Activated CD4-positive, alpha-beta T cell treated with anti-CD3 and anti-CD28 coated beads for 48 hours (primary cell): Measurements from ENCODE around the gene TLK1.
"Not testable (repeated sequence)": the region's sequence is repeated elsewhere in the genome, so short reads cannot be mapped to it uniquely, and the experiment has no call there.

Source experiments
- DNase-seq: peaks from one replicate; pipeline ENCODE4 v3.0.0-alpha.2; 2020

Gene TLK1

DNA sequence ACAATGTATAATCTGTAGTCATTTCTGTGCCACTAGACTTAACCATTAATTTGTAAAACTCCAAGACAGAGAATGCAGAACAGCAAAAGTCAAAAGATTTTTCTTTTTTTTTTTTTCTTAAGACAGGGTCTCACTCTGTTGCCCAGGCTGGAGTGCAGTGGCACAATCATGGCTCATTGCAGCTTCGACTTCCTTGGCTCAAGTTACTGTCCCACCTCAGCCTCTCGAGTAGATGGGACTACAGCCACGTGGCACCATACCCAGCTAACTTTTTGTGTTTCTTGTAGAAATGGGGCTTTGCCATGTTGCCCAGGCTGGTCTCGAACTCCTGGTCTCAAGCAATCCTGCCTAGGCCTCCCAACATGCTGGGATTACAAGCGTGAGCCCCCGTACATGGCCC is 80.1 kb downstream of the TLK1 start:
- DNase-seq = no peak

DNA sequence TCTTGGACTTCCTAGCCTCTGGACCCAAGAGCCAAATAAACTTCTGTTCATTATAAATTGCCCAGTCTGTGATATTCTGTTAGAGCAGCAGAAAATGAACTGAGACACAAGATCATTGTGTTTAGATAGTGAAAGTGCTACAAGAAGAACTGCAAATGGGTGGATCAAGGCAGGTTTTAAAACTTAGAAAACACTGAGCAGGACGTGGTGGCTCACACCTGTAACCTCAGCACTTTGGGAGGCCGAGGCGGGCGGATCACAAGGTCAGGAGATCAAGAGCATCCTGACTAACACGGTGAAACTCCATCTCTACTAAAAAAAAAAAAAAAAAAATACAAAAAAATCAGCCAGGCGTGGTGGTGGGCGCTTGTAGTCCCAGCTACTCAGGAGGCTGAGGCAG is 84.3 kb downstream of the TLK1 start:
- not testable (repeated sequence) for DNase-seq

DNA sequence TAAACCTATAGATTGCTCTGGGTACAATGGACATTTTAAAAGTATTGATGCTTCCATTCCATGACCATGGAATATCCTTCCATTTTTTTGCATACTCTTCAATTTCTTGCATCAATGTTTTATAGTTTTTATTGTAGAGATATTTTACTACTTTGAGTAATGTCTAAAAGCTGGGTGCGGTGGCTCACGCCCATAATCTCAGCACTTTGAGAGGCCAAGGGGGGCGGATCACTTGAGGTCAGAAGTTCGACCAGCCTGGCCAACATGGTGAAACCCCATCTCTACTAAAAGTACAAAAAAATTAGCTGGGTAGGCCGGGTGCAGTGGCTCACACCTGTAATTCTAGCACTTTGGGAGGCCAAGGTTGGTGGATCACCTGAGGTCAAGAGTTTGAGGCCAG is 88.5 kb downstream of the TLK1 start:
- DNase-seq = no peak

DNA sequence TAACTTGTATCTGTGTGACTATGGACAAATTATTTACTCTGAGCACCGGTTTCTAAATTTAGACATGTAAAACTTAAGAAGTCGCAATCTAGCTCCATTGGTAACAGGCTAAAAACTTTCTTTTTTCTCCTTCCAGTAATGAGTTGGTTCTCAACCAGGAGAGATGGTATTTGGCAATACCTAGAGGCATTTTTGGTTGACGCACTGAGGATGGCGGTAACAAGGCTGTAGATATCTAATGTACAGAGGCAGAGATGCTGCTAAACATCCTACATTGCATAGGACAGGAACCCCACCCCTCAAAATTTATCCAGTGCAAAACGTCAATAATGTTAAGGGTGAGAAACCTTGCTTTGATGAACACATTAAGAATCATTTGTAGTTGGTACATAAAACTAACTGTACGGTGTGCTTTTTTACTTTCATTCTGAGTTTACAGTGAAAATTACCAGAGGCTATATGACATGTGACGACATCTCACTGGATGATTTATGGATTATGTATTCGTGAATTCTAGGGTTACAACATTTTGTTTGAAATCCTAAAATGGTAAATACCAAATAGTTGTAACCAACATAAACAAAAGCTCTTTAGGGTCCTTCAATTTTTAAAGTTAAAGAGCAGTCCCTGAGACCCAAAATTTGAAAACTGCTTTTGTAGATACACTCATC is 91.3 kb downstream of the TLK1 start:
- DNase-seq = no peak

DNA sequence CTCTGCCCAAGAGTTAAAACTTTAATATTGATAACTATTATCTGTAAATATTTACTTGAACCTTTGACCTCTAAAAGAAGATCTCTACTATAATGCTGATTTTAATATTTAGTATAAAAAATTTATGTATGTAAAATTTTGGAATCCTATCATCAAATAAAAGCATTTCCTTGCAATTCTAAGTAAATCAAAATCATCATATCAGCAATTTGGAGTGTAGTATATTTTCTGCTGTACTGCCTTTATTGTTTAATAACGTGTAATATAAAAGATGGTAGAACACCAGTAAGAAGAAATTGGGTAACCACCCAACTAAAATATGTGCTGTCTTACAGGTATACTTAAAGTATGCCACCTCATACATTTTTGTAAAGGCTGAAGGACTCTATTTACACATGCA is 94.6 kb downstream of the TLK1 start:
- no peak for DNase-seq

DNA sequence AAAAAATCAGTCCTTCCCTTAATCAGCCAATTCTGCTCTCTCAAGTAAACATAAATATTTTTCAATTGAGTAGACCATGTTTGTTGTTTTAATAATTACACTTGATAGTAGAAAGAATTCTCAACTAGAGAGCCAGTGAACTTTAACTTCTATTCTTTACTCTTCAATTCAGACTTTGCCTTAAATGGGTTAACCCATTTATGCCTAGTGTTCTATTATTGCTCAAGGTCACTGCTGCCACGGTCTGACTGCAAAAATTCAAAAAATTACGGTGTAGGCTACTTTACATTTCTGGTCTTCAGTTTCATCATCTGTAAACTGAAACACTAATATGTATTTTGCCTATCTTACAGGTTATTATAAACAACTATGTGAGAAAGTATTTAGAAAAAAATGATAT is 103.1 kb downstream of the TLK1 start:
- DNase-seq = no peak

DNA sequence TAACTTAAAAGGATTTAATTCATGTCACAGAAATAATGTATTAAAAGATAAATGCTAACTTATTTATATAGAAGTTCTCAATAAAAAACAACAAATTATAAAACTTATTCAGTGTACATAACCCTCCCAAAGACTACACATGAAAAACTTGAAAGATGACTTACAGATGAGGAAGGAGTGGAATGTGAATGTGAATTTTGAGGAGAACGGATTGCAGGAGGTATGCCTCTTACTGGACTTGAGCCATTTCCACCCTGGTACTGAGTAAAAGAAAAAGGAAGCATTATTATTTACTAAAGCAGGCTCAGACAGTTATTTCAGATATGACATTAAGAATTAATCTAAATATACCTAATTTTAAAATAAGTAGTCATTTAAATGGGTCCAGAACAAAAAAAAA is 104.4 kb downstream of the TLK1 start:
- DNase-seq = no peak

DNA sequence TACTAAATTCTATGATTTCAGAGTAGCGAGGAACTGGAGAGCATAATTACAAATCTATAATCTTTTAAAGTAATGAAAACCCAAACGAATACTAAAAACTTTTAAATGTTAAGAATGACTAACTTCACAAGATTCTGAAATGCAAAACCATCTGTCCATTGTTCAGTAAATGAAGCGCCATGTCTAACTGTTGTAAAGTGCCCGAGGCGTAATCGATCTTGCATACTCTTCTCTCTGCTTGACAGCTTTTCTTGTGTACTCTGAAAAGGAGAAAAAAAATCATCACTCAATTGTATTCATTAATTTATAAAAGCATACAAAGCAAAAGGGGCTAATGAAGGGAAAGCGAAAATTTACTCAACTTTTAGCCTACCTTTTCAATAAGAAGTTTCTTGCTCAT is 111.0 kb downstream of the TLK1 start:
- DNase-seq = no peak

DNA sequence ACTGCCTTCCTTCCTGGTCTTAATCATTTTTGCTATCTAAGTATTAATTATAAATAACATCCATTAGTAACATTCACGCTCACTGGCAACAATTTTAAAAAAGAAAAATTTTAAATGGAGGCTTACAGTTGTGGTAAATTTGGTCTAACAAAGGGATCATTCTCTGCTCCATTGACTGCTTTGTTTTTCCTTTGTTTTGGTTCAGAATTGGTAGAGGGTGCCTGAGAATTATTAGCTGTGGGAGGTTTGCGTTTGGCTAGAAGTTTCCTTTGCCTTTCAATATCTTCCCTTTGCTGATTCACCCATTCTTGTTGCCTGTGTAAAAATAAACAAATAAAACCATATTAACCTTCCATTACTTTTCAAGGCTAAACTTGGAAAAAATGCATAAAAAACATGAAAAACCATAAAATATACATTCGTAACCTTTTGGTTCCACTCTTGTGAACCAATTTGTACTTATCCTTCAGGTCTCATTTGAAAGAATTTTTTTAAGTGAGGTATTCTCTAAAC is 114.6 kb downstream of the TLK1 start:
- DNase-seq = no peak

DNA sequence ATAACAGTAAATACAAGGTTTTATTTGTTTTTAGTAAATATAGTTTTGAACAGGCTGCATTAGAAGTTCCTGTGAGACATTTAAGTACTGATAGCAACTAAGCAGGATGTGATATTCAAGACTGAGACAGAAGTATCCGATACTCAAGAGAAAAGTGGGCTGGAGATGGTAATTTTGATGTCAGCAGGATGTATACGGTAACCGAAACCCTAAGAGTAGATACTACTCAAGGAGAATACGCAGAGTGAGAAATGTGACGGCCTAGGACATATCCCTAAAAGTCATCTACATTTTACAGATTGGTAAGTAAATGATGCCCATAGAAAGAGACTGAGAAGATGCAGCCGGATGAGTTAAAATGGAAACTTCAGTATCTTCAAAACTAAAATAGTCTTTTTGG is 116.3 kb downstream of the TLK1 start:
- DNase-seq = no peak

DNA sequence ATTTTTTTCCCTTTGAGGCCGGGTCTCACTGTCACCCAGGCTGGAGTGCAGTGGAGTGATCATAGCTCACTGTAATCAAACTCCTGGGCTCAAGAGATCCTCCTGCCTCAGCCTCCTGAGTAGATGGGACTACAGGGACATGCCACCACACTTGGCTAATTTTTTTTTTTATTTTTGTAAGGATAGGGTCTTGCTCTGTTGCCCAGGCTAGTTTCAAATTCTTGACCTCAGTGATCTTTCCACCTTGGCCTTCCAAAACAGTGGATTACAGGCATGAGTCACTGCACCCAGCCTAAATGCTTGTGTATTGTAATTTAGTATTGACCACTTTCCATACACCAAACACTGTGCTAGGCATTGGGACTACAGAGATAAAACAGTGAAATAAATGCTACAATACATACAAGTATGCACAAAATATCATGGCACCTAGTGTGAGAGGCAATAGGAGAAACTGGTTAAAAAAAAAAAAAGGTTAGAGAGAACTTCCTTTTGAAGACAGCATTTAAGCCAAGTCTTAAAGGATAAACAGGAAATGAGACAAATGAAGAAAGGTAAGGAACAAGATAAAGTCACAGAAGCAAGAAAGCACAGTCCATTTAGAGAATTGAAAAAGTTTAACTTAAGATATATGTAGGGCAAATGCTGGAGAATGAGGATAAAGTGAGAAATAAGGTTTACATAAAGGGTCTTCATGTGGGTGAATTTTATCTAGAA is 118.3 kb downstream of the TLK1 start:
- no peak for DNase-seq

DNA sequence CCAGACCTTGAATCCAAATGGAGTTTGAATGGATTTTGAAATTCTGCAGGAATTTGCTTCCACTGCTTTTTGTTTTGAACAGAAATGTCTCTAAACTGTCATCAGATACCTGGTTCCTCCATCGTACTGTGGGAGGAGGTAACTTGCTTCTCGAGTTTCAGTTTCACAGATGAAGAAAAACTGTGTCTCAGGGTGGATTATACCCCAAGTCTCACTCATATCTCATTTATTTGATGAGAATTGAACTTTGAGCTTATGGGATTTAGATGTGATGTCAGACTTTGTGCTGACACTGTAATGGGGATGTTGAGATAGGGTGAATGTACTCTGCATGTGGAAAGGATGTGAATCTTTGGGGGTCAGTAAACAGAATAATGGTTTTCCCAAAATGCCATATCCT is 124.2 kb downstream of the TLK1 start:
- no peak for DNase-seq

DNA sequence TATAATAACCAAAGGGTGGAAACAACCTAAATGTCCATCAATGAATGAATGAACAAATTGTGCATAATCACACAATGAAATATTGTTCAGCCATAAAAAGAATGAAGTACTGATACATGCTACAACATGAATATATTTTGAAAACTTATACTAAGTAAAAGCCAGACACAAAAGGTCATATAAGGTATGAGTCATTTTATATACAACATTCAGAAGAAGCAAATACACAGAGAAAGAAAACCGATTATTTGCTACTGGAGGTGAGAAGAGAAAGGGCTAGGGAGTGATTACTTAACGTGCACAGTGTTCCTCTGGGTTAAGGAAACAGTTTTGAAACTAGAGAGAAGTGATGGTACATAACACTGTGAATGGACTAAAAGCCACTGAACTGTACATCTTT is 126.4 kb downstream of the TLK1 start:
- DNase-seq = no peak

DNA sequence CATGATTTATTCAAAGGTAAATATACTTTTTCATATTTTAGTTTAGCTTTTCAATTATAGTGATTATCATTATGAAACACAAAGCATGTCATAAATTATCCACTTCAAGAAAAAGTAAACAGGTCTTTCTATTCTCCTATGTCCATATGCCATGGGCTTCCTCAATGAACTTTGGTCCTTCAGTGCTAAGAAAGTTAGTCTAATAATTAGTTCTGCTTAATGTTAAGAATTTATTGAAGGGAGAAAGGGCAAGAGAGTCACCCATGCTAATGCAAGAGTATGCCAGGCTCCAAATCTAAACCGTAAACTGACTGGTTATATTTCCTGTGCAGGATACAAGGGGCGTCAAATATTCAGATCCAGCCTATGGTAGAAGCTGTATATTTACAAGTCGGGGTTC is 135.5 kb downstream of the TLK1 start:
- no peak for DNase-seq

DNA sequence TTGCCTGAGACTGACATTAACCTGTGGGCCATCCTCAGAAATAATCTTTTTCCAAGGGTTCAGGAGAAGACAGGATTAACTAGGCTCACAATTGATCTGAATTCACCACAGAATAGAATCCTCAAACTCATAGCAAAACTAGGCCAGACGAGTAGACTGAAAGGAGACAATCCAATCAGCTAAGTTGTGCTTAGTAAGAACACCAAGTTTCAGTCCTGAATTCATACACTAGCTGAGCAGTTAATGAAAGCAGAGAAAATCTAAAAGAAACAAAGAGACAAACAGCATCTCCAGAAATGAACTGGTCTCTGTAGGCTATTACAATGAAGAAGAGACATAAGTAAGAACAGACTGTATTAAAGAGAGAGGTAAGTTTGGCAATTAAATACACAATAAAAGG is 142.2 kb downstream of the TLK1 start:
- DNase-seq = no peak

DNA sequence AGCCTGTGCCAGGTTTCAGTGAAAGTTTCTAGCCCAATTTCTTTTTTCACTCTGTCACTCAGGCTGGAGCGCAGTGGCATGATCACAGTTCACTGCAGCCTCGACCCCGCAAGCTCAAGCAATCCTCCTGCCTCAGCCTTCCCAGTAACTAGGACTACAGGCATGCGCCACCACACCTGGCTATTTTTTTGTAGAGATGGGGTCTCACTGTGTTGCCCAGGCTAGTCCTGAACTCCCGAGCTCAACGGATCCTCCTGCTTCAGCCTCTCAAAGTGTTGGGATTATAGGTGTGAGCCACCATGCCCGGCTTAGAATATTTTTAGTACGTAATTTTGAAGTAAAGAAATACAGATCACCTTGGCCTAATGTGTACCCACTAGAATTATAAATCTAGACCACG is 144.6 kb downstream of the TLK1 start:
- DNase-seq = no peak

DNA sequence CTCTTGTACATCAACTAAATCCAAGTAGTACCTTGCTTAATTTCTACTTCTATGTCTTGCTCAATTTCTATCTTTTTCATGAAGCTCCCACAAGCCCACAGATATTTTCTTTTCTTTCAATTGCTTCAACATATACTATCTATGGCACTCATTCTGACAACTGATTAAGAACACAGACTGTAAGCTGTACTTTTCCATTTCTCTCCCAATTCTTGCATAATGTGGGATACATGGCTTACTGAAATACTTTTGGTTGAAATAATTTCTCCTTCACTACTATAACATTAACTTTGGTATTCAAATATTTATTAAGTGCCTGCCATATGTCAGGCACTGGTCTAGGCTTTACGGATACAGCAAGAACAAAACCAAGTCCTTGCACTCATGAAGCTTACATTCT is 146.8 kb downstream of the TLK1 start:
- DNase-seq = no peak

DNA sequence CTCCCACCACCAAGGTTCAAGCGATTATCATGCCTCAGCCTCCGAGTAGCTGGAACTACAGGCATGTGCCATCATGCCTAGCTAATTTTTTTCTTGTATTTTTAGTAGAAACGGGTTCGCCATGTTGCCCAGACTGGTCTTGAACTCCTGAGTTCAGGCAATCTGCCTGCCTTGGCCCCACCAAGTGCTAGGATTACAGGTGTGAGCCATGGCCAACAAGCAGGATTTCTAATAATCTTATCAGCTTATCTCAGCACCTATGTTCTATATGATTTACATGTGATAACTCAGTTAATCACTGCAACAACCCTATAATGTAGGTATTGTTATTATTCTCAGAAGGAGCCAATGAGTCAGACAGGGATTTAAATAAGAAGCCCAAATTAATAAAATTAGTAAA is 151.3 kb downstream of the TLK1 start:
- DNase-seq = no peak

DNA sequence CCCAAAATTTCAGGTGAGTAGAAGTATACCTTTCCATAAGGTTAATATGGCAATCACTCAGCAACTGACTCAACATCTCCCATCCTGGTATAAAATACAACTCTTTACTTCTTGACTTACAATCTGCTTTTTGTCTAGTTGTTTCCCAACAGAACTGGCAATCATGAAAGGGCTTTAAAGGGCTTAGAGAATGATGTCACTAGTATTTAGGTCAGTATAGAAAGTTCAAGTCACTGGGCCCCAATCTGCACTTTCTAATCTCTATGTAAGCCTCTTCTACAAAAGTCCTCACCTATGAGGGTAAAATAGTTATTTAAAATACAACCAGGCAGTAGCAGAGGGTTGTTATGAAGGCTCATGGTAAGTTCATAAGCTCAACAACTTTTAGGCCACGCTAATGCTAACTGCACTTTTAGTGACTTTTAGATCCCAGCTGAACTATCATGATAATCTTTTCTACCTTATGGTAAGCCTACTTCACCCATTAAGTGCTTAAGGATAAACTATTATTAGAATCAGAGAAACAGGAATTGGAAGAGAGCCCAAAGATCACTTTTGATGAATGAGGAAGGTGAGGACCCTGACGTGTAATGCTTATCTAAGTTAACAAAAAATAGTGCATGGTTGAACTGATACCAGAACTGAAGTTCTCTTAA is 152.0 kb downstream of the TLK1 start:
- no peak for DNase-seq

DNA sequence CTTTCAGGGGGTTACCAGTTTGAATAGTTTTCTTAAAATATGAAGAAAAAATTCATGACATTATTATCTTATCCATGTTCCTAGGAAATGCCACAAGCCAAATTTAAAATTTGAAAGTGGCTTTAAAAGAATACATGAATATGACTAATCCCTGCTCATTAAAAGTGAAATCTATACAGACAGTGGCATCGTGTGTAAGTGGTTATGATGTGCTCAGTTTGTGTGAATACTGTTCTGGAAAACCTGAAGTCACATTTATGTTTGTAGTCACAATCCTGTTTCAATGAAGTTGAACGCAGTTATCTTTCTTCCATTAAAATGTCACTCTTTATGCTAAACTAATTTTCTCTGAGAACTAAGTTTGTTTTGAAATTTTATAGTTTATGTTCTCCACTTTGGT is 155.9 kb downstream of the TLK1 start:
- DNase-seq = no peak

DNA sequence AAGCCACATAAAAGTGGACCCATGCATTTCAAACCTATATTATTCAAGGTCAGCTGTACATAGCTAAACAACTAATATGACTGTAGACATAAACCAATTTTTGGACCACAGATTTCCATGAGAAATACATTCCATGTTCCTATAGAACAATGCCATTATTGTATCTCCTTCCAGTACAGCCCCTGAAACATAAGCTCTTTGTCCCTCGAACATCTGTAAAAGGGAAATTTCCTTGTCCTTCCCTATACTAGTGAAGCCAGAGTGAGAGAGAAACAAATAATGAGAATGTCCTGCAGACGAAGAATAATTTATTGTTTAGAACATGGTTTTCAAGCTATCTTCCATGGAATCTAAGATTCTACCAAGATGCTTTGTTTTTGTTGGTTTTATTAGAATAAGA is 156.3 kb downstream of the TLK1 start:
- no peak for DNase-seq

DNA sequence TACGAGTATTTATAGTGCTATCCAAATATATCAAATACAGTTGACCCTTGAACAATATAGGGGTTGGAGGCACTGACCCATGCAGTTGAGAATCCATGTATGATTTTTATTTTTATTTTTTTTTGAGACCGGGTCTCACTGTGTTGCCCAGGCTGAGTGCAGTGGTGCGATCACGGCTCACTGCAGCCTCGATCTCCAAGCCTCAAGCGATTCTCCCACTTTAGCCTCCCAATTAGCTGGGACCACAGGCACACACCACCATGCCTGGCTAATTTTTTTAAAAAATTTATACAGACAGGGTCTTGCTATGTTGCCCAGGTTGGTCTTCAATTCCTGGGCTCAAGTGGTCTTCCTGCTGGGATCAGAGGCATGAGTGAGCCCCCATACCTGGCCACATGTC is 161.0 kb downstream of the TLK1 start:
- DNase-seq = no peak

DNA sequence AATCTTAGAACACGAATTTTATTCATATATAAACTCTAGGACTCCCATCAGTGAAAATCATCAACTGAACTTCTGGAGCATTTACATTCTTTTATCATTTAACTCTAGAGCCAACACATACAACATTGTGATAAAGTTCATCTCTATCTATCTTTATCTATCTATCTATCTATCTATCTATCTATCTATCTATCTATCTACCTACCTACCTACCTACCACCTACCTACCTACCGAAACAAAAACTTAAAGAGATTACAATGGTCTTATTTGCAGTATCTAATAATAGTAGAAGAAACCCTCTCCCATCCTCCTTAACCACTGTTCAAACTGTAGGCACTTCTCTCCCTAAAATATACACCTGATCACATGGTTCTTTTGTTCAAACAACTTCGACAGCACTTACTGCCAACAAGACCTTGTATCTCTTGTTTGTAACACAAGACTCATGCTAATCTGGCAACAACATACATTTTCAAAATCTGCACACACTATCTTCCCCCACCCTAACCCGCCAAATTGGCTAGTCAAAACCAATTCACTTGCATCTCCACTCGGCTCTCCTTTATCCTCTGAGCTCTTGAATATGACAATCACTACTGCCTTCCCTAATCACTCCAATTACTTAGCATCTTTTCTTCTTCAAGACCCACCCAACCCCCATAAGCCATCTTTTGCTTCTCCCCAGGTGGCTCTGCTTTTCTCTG is 162.6 kb downstream of the TLK1 start:
- no peak for DNase-seq

DNA sequence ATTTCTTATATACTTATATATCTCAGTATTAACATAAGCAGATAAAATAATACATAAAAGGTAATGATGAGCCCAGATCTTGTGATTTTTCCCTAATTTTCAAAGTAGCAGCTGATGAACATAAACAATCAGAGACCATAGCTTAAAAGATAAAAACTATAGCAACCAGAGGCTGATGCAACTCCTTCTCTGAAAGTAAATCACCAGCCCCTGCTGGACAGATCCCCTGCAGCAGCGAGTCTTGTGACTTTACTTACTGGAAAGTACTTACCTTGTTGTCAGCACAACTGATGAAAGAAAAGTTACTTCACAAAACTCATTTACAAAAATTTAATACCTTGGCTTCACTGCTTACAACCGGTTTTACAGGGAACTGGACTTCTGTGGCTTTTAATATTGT is 164.4 kb downstream of the TLK1 start:
- DNase-seq = no peak
